ENCODE results near the gene ZNF226. TPM values are rescaled to one million over a fixed set of nuclear protein-coding genes. Genes with fewer than 3 reads are reported as not detected.
"Not testable (repeated sequence)": the region's sequence is repeated elsewhere in the genome, so short reads cannot be mapped to it uniquely, and the experiment has no call there.

The ZNF226 gene
- total RNA-seq, 2 experiments from 2014 or later, result 17.4 to 18.0 TPM

GRCh38 chr19:44220761-44221160, 55.9 kb downstream of the ZNF226 start:
- H3K27ac Mint-ChIP-seq, H3K4me3 Mint-ChIP-seq, H3K27me3 Mint-ChIP-seq, DNase-seq, H3K4me1 Mint-ChIP-seq, CTCF ChIA-PET, POLR2A ChIA-PET: not testable (repeated sequence)
- Mint-ChIP-seq H3K36me3 (ENCODE audit: low read depth) (peaks cover 73% of the 10 kb centered on the region), H3K9me3 (peaks cover 23% of the 10 kb centered on the region)

GRCh38 chr19:44221291-44221690, 56.4 kb downstream of the ZNF226 start:
- H3K36me3 Mint-ChIP-seq (ENCODE audit: low read depth), result peaks cover 75% of the 10 kb centered on the region

More at GRCh38 chr19:44221291-44221690, 56.4 kb downstream of the ZNF226 start:
- H3K4me3 Mint-ChIP-seq, H3K27ac Mint-ChIP-seq, CTCF ChIA-PET, H3K4me1 Mint-ChIP-seq, H3K27me3 Mint-ChIP-seq, DNase-seq, POLR2A ChIA-PET: not testable (repeated sequence)
- peaks cover 24% of the 10 kb centered on the region for H3K9me3 Mint-ChIP-seq

Other genes with a start within 250 kb of the ZNF226 start
- gene ZNF45, start 229.8 kb upstream of the ZNF226 start, total RNA-seq, result 10 to 100 TPM; 15.1 to 16.6 TPM
- gene ZNF221, start 213.9 kb upstream of the ZNF226 start, total RNA-seq, result 1 to 10 TPM; 1.5 to 1.6 TPM
- gene ZNF155, start 180.9 kb upstream of the ZNF226 start, total RNA-seq, result 1 to 10 TPM; 6.7 to 7.5 TPM
- gene ZNF230, start 162.1 kb upstream of the ZNF226 start, total RNA-seq, result 1 to 10 TPM; 3.7 to 5.8 TPM
- 1 to 10 TPM; 3.3 to 4.3 TPM for gene ZNF222, start 139.7 kb upstream of the ZNF226 start, total RNA-seq
- gene ZNF223, start 113.1 kb upstream of the ZNF226 start, total RNA-seq, result under 1 TPM; 0.40 to 0.50 TPM
- 1 to 10 TPM; 1.6 to 1.8 TPM for gene ZNF284, start 92.9 kb upstream of the ZNF226 start, total RNA-seq
- gene ZNF224, start 70.7 kb upstream of the ZNF226 start, total RNA-seq, result 10 to 100 TPM; 35.4 to 37.8 TPM
- 1 to 10 TPM; 4.5 to 4.7 TPM for gene ZNF225, start 51.7 kb upstream of the ZNF226 start, total RNA-seq
- 10 to 100 TPM; 10.3 to 12.6 TPM for gene ZNF234, start 23.5 kb upstream of the ZNF226 start, total RNA-seq
- gene ZNF227, start 47.4 kb downstream of the ZNF226 start, total RNA-seq, result 10 to 100 TPM; 26.9 to 27.9 TPM
- gene ZNF233, start 94.8 kb downstream of the ZNF226 start, total RNA-seq, result under 1 TPM; 0.08 to 0.33 TPM
- gene ZNF235, start 139.9 kb downstream of the ZNF226 start, total RNA-seq, result 1 to 10 TPM; 5.2 to 5.9 TPM
- gene ZNF112, start 191.6 kb downstream of the ZNF226 start, total RNA-seq, result not detected
- gene ZNF285, start 236.5 kb downstream of the ZNF226 start, total RNA-seq, result under 1 TPM; 0.48 to 0.60 TPM

All from activated CD4-positive, alpha-beta memory T cell treated with anti-CD3 and anti-CD28 coated beads, Interleukin-2, amount 10 ng/mL, durations not matched to agents 7 days and 5 days (primary cell).